Progenitor cell of endocrine pancreas (in vitro differentiated cells): ENCODE results near the gene LTBP2. TPM values are rescaled to one million over a fixed set of nuclear protein-coding genes. Genes with fewer than 3 reads are reported as not detected.
A peak's percentile ranks its signal among the peaks of the same experiment; 100 is the strongest.

Experiments used
- DNase-seq: peaks from one replicate; pipeline ENCODE4 v3.0.0; 2021; ENCODE audit warnings: low spot score; ENCODE audit not compliant: unreplicated experiment
- H3K27ac Mint-ChIP-seq: 2 replicates; pipeline ENCODE4 v1.8.0; 2021; ENCODE audit warnings: mild to moderate bottlenecking, moderate library complexity, mixed read lengths
- H3K27me3 Mint-ChIP-seq: 2 replicates; pipeline ENCODE4 v1.8.0; 2021; ENCODE audit warnings: mixed read lengths
- H3K36me3 Mint-ChIP-seq: 2 replicates; pipeline ENCODE4 v1.8.0; 2022; ENCODE audit warnings: mixed read lengths; ENCODE audit not compliant: insufficient read depth
- H3K4me1 Mint-ChIP-seq: 2 replicates; pipeline ENCODE4 v1.8.0; 2021; ENCODE audit warnings: low read depth, mixed read lengths
- H3K4me3 Mint-ChIP-seq: 2 replicates; pipeline ENCODE4 v1.8.0; 2021; ENCODE audit warnings: low read depth, mild to moderate bottlenecking, moderate library complexity, mixed read lengths
- H3K9me3 Mint-ChIP-seq: 2 replicates; pipeline ENCODE4 v1.8.0; 2021; ENCODE audit warnings: low read depth, mixed read lengths
- CTCF ChIP-seq: fragments of 200-600 bp; sonication (generic); IDR thresholded peaks from one replicate; pipeline ENCODE4 v1.5.0; 2021; ENCODE audit warnings: antibody characterized with exemption, mild to moderate bottlenecking; ENCODE audit not compliant: unreplicated experiment
- total RNA-seq: library from RNA; stranded (reverse); gene quantifications from 2 replicates; pipeline ENCODE4 v1.2.1, GENCODE V29; 2021

The LTBP2 gene
- total RNA-seq, 1 donor from 2014 or later: 0.79 TPM

GRCh38 chr14:74569806-74570591 is 42.0 kb downstream of the LTBP2 start:
- DNase-seq: no peak
- peaks cover 6% of the 10 kb centered on the region for H3K27me3 Mint-ChIP-seq
- TF ChIP-seq CTCF: no peak
- peaks cover 9% of the 10 kb centered on the region for H3K4me1 Mint-ChIP-seq
- no peaks in the 10 kb centered on the region for H3K36me3 Mint-ChIP-seq
- no peak overlapping the region for H3K4me3 Mint-ChIP-seq
- no peaks in the 10 kb centered on the region for H3K9me3 Mint-ChIP-seq
- peak overlapping the region; percentile 53 for H3K27ac Mint-ChIP-seq

GRCh38 chr14:74569387-74569786 is 42.6 kb downstream of the LTBP2 start:
- Mint-ChIP-seq H3K27ac (no peak overlapping the region), H3K27me3 (peaks cover 6% of the 10 kb centered on the region), H3K4me3 (no peak overlapping the region), H3K36me3 (no peaks in the 10 kb centered on the region), H3K4me1 (peaks cover 9% of the 10 kb centered on the region), H3K9me3 (no peaks in the 10 kb centered on the region)
- TF ChIP-seq CTCF: no peak
- no peak for DNase-seq

GRCh38 chr14:74568911-74569310 is 43.1 kb downstream of the LTBP2 start:
- Mint-ChIP-seq H3K4me1 (peaks cover 9% of the 10 kb centered on the region), H3K36me3 (no peaks in the 10 kb centered on the region), H3K27ac (no peak overlapping the region), H3K9me3 (no peaks in the 10 kb centered on the region), H3K27me3 (peaks cover 3% of the 10 kb centered on the region), H3K4me3 (no peak overlapping the region)
- TF ChIP-seq CTCF: no peak
- DNase-seq: no peak

GRCh38 chr14:74568380-74568649 is 43.7 kb downstream of the LTBP2 start:
- Mint-ChIP-seq H3K27ac (no peak overlapping the region), H3K4me1 (peaks cover 10% of the 10 kb centered on the region)

GRCh38 chr14:74567646-74568379 is 44.2 kb downstream of the LTBP2 start:
- H3K4me3 Mint-ChIP-seq: no peak overlapping the region
- no peaks in the 10 kb centered on the region for H3K9me3 Mint-ChIP-seq
- peaks cover 3% of the 10 kb centered on the region for H3K27me3 Mint-ChIP-seq
- TF ChIP-seq CTCF: no peak
- H3K27ac Mint-ChIP-seq: no peak overlapping the region
- DNase-seq: no peak
- no peaks in the 10 kb centered on the region for H3K36me3 Mint-ChIP-seq
- H3K4me1 Mint-ChIP-seq: peaks cover 14% of the 10 kb centered on the region

More at GRCh38 chr14:74568380-74568649, 43.7 kb downstream of the LTBP2 start:
- H3K4me3 Mint-ChIP-seq: no peak overlapping the region
- no peak for TF ChIP-seq CTCF
- no peaks in the 10 kb centered on the region for H3K36me3 Mint-ChIP-seq
- H3K9me3 Mint-ChIP-seq: no peaks in the 10 kb centered on the region
- DNase-seq: no peak
- peaks cover 3% of the 10 kb centered on the region for H3K27me3 Mint-ChIP-seq
